ENCODE measurements around the gene PDE9A.

DNA sequence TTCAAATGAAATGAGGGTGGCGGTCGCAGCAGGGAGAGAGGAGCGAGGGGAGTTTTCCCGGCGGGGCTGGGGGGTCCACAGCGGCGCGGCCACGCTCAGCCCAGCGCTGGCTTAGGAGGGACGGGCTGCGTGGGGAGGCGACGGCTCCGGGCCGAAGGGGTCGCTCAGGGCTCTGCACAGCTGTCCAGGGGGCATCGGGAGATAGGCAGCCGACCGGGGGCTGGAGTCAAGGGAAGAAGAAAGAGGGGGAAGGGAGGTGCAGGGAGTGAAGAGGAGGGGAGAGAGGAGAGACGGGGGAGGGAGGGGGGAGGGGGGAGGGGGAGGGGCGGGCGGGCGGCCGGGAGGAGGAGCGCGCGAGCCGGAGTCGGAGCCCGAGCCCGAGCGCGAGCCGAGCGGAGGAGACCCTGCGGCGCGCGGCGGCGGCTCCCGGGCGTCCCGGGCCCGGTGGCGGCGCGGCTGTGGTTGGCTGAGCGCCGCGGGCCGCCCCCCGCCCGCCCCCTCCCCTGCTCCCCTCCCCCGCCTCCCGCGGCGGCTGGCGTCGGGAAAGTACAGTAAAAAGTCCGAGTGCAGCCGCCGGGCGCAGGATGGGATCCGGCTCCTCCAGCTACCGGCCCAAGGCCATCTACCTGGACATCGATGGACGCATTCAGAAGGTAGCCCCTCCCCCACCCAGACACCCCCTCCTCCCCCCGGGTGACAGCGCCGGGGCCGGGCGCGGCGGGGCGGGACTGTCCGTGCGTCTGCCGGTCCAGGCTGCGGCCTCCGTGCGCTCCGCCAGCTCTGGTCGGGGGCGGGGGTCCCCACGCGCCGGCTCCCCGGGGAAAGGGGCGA is at the start of gene PDE9A:
- TF ChIP-seq, protein P1, sequence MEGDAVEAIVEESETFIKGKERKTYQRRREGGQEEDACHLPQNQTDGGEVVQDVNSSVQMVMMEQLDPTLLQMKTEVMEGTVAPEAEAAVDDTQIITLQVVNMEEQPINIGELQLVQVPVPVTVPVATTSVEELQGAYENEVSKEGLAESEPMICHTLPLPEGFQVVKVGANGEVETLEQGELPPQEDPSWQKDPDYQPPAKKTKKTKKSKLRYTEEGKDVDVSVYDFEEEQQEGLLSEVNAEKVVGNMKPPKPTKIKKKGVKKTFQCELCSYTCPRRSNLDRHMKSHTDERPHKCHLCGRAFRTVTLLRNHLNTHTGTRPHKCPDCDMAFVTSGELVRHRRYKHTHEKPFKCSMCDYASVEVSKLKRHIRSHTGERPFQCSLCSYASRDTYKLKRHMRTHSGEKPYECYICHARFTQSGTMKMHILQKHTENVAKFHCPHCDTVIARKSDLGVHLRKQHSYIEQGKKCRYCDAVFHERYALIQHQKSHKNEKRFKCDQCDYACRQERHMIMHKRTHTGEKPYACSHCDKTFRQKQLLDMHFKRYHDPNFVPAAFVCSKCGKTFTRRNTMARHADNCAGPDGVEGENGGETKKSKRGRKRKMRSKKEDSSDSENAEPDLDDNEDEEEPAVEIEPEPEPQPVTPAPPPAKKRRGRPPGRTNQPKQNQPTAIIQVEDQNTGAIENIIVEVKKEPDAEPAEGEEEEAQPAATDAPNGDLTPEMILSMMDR (IDR thresholded peaks at IDR 0.05): no peak
- no peak for TF ChIP-seq EP300 (IDR thresholded peaks at IDR 0.05)
- TF ChIP-seq POLR2AphosphoS5 (IDR thresholded peaks at IDR 0.05): no peak
- TF ChIP-seq POLR2A (IDR thresholded peaks at IDR 0.05): no peak
